Peyer's patch (tissue), 4 donors: ENCODE measurements around the gene SSB. TPM values are rescaled to one million over a fixed set of nuclear protein-coding genes. Genes with fewer than 3 reads are reported as not detected.
"Not testable (repeated sequence)": the region's sequence is repeated elsewhere in the genome, so short reads cannot be mapped to it uniquely, and the experiment has no call there.

Source experiments
- DNase-seq, 3 donors: peaks; one replicate each; pipeline ENCODE4 v3.0.0-alpha.2; 2017 to 2019
- H3K27ac ChIP-seq, 4 donors: fragments of 200-600 bp; sonication (generic); one replicate each; pipeline ENCODE4 v1.5.1; 2016 to 2019
- H3K27me3 ChIP-seq, 2 donors: fragments of 200-600 bp; sonication (generic); one replicate each; pipeline ENCODE4 v1.5.1; 2019
- H3K36me3 ChIP-seq, 3 donors: fragments of 200-600 bp; sonication (generic); one replicate each; pipeline ENCODE4 v1.5.1; 2016 to 2019
- H3K4me1 ChIP-seq, 4 donors: fragments of 200-600 bp; sonication (generic); one replicate each; pipeline ENCODE4 v1.5.1; 2016 to 2019
- H3K4me3 ChIP-seq, 4 donors: fragments of 200-600 bp; sonication (generic); 1 replicate in 3 of 4; 2 replicates in 1 of 4; pipeline ENCODE4 v1.5.1; 2016 to 2019; ENCODE audit warnings: mild to moderate bottlenecking in 1 of 4
- H3K9me3 ChIP-seq, 4 donors: fragments of 200-600 bp; sonication (generic); one replicate each; pipeline ENCODE4 v1.5.1; 2016 to 2019; ENCODE audit warnings: mild to moderate bottlenecking in 1 of 4
- POLR2A ChIP-seq, 2 donors: fragments of 450-650 bp; IDR thresholded peaks; one replicate each; pipeline ENCODE4 v1.5.1; 2017; ENCODE audit warnings: antibody characterized with exemption in 2 of 2, mild to moderate bottlenecking in 2 of 2, moderate library complexity in 2 of 2
- total RNA-seq, 4 donors: library from RNA; depleted of rRNA; stranded (reverse); fragments of >200 nt; gene quantifications; one replicate each; pipeline ENCODE4 v1.1.0, GENCODE V29; 2016
- TF ChIP-seq, protein P1 (sequence below), 6 experiments: fragments of 450-650 bp in 4 of 6; fragments of 200-600 bp in 2 of 6; sonication (generic) in 1 of 6; IDR thresholded peaks; one replicate each; pipeline ENCODE4 v1.5.1; 2017 to 2019; ENCODE audit warnings: antibody characterized with exemption in 6 of 6, mild to moderate bottlenecking in 3 of 6, moderate library complexity in 1 of 6

SSB gene
- total RNA-seq, 4 donors from 2014 or later, result 26.3 to 81.7 (median 33.3) TPM

DNA sequence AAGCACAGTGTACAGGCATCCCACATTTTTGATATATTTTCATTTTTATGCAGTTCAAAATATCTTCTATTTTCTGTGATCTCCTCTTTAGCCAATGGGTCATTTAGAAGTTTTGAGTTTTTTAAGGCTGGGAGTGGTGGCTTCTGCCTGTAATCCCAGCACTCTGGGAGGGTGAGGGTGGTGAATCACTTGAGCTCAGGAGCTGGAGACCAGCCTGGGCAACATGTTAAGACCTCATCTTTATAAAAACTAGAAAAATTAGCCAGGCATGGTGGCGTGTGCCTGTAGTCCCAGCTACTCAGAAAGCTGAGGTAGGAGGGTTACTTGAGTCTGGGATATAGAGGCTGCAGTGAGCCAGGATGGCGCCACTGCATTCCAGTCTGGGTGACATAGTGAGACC lies 46.3 kb downstream of the SSB start:
- no peak for TF ChIP-seq POLR2A (IDR thresholded peaks at IDR 0.05)
- TF ChIP-seq, protein P1, sequence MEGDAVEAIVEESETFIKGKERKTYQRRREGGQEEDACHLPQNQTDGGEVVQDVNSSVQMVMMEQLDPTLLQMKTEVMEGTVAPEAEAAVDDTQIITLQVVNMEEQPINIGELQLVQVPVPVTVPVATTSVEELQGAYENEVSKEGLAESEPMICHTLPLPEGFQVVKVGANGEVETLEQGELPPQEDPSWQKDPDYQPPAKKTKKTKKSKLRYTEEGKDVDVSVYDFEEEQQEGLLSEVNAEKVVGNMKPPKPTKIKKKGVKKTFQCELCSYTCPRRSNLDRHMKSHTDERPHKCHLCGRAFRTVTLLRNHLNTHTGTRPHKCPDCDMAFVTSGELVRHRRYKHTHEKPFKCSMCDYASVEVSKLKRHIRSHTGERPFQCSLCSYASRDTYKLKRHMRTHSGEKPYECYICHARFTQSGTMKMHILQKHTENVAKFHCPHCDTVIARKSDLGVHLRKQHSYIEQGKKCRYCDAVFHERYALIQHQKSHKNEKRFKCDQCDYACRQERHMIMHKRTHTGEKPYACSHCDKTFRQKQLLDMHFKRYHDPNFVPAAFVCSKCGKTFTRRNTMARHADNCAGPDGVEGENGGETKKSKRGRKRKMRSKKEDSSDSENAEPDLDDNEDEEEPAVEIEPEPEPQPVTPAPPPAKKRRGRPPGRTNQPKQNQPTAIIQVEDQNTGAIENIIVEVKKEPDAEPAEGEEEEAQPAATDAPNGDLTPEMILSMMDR (IDR thresholded peaks at IDR 0.05), result no peak
- peaks cover 0 to 9% (median 0%) of the 10 kb centered on the region in 4 donors for H3K4me1 ChIP-seq
- DNase-seq, result no peak

GRCh38 chr2:169848959-169849693 lies 50.5 kb downstream of the SSB start:
- not testable (repeated sequence) for H3K36me3 ChIP-seq, H3K27ac ChIP-seq, H3K27me3 ChIP-seq, H3K4me3 ChIP-seq, H3K4me1 ChIP-seq, DNase-seq, H3K9me3 ChIP-seq

More for the DNA sequence above, 46.3 kb downstream of the SSB start:
- H3K27me3 ChIP-seq, result no peaks in the 10 kb centered on the region
- H3K4me3 ChIP-seq, result no peak overlapping the region
- H3K36me3 ChIP-seq, result no peaks in the 10 kb centered on the region
- H3K27ac ChIP-seq, result no peak overlapping the region
- no peaks in the 10 kb centered on the region for H3K9me3 ChIP-seq

DNA sequence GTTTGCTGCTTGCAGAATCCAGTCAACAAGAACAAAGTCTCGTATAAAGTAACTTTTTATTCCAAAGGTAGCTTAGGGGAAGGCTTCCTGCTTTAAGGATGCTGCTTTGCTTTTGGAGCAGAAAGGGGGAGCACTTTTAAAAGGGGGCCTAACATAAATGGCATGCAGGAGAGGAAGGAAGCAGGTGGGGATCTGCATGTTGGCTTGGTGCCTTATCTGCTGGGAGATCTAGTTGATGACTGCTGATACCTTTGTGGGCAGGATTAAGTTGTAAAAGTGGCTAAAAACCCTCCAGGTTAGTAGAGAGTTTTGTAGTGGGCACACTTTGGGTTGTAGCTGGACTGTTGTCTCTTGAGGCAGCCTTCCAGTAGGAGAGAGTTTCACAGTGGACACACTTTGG lies 51.0 kb downstream of the SSB start:
- H3K27me3 ChIP-seq, result no peaks in the 10 kb centered on the region
- TF ChIP-seq, protein P1 (IDR thresholded peaks at IDR 0.05), result no peak
- no peak for TF ChIP-seq POLR2A (IDR thresholded peaks at IDR 0.05)
- H3K4me3 ChIP-seq, result no peak overlapping the region
- H3K27ac ChIP-seq, result no peak overlapping the region
- no peaks in the 10 kb centered on the region for H3K36me3 ChIP-seq
- H3K4me1 ChIP-seq, result no peaks in the 10 kb centered on the region
- H3K9me3 ChIP-seq, result no peaks in the 10 kb centered on the region
- no peak for DNase-seq

- no peaks in the 10 kb centered on the region for H3K4me1 ChIP-seq
- no peaks in the 10 kb centered on the region for H3K27me3 ChIP-seq
- no peak for TF ChIP-seq POLR2A (IDR thresholded peaks at IDR 0.05)
- TF ChIP-seq, protein P1 (IDR thresholded peaks at IDR 0.05), result no peak
- no peak for DNase-seq
- no peaks in the 10 kb centered on the region for H3K9me3 ChIP-seq
- no peak overlapping the region for H3K4me3 ChIP-seq
- H3K27ac ChIP-seq, result no peak overlapping the region
- H3K36me3 ChIP-seq, result no peaks in the 10 kb centered on the region
Measured at GRCh38 chr2:169853041-169853668, 54.5 kb downstream of the SSB start.

- not testable (repeated sequence) for DNase-seq, H3K36me3 ChIP-seq
Measured at GRCh38 chr2:169855281-169856258, 56.9 kb downstream of the SSB start.

DNA sequence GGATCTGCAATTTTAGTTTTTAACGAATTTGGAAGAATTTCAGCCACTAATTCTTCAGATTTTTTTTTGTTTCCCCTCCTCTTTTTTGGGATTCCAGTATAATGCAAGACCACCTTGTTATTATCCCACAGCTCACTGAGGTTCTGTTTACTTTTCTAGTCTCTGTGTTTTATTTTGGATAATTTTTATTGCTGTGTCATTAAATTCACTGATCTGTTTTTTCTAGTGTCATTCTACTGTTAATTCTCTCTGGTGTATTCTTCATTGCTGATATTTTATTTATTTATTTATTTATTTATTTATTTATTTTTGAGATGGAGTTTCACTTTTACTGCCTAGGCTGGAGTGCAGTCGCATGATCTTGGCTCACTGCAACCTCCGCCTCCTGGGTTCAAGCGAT lies 60.8 kb downstream of the SSB start:
- no peak for DNase-seq
- Histone ChIP-seq H3K4me3 (no peak overlapping the region), H3K27me3 (no peaks in the 10 kb centered on the region), H3K27ac (no peak overlapping the region), H3K4me1 (no peaks in the 10 kb centered on the region), H3K36me3 (no peaks in the 10 kb centered on the region), H3K9me3 (no peaks in the 10 kb centered on the region)
- TF ChIP-seq, protein P1 (IDR thresholded peaks at IDR 0.05), result no peak
- no peak for TF ChIP-seq POLR2A (IDR thresholded peaks at IDR 0.05)

More at GRCh38 chr2:169855281-169856258, 56.9 kb downstream of the SSB start:
- not testable (repeated sequence) for H3K27ac ChIP-seq, H3K4me3 ChIP-seq, H3K9me3 ChIP-seq, H3K27me3 ChIP-seq, H3K4me1 ChIP-seq
